NCI-H446 (cell line): Measurements from ENCODE around the gene GAST.

Experiments used
- DNase-seq, 2 experiments: peaks; one replicate each; lab custom pipeline; 2025; lab: John Stamatoyannopoulos, UW

Gene GAST

GRCh38 chr17:41740506-41740905 lies 28.4 kb downstream of the GAST start:
- no peak for DNase-seq

DNA sequence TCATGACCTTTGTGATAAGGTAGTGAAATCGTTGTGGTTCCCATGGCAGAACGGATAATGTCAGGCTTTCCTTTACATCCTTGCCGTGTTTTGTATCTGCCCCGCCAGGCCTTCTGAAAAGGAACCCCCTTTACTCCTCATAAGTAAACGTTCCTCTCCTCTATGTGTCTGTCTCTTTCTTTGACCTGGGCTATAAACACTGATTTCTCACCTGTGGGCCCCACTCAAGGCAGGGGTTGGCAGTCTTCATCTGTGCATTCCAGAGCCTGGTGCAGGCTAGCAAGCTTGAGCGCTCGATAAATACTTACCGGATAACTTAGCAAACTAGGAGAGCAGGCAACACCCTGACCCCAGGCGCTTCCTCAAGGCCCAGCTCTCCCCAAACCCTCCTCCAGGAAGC lies 29.6 kb downstream of the GAST start:
- DNase-seq = no peak

- no peak for DNase-seq
These were observed 36.1 kb downstream of the GAST start for GRCh38 chr17:41748275-41748674.

DNA sequence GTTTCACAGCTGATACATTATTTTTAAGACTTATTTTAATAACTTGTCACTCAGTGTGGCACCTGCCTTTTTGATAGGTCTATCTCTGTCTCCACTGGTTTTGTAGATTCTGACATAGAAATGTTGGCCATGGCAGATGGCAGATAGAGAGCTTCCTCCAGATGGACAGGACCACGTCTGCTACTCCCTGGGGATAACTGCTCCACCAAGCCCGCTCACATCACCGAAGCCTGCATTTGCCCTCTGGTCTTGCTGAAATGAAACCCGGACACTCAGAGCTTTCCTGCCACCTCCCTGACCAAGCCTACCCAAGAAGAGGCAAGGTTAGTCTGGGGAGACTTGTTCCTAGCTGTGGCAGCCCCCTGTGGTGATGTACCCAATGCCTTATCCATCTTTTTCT lies 38.7 kb downstream of the GAST start:
- no peak for DNase-seq

DNA sequence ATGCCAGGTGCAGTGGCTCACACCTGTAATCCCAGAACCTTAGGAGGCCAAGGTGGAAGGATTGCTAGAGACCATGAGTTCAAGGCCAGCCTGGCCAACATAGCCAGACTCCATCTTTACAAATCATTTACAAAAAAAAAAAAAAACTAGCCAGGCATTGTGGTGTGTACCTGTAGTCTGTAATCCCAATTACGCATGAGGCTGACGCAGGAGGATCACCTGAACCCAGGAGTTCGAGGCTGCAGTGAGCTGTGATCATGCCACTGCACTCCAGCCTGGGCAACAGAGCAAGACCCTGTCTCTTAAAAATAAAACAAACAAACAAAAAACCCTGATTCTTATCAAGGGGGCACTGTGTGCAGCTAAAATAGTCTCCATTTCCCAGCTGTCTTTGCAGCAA lies 39.2 kb downstream of the GAST start:
- no peak for DNase-seq

GRCh38 chr17:41754066-41754465 lies 41.9 kb downstream of the GAST start:
- no peak for DNase-seq

GRCh38 chr17:41758601-41759000 lies 46.5 kb downstream of the GAST start:
- DNase-seq = no peak

- DNase-seq = no peak
These were observed 48.7 kb downstream of the GAST start for GRCh38 chr17:41760878-41761277.

- no peak for DNase-seq
These were observed 50.3 kb downstream of the GAST start for GRCh38 chr17:41762391-41762790.

GRCh38 chr17:41762841-41763240 lies 50.7 kb downstream of the GAST start:
- DNase-seq = no peak

DNA sequence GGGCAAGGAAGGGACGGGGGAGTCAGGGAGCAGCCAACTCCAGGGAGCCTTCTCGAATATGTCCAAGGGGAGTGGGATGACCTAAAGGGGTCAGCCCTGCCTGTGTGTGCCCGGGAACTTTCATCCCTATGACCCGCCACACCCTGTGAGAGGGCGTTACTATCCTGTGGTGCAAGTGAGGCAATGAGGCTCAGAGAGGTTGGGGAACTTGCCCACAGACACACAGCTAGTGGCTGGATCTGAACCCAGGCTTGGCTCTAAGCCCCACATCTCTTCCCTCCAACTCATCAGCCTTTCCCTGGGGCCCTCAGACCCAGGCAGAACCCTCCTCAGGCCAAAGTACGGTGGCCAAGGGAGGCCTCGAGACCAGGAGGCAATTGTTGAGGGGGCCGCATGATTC lies 51.2 kb downstream of the GAST start:
- no peak for DNase-seq
